Ishikawa (cell line): ENCODE data around the gene ITGA1.

ENCODE experiments used
- EP300 ChIP-seq: IDR thresholded peaks from 2 replicates; pipeline ENCODE4 v1.6.1; 2012; ENCODE audit warnings: borderline replicate concordance
- MAX ChIP-seq: IDR thresholded peaks from 2 replicates; pipeline ENCODE4 v1.6.1; 2012
- RAD21 ChIP-seq: IDR thresholded peaks from 2 replicates; pipeline ENCODE4 v1.6.1; 2012; ENCODE audit warnings: low read depth
- USF1 ChIP-seq: IDR thresholded peaks from 2 replicates; pipeline ENCODE4 v1.6.1; 2012
- YY1 ChIP-seq: IDR thresholded peaks from 2 replicates; pipeline ENCODE4 v1.6.1; 2012; ENCODE audit warnings: low read depth

- TF ChIP-seq EP300 (no peak), RAD21 (no peak), MAX (no peak), YY1 (no peak), USF1 (no peak)
Measured at GRCh38 chr5:52824827-52825226, 37.1 kb downstream of the ITGA1 start.
